GM12873 (cell line): ENCODE results near the gene CPTP.

ENCODE experiments used
- TF ChIP-seq, protein P1 (sequence below): IDR thresholded peaks from 2 replicates; pipeline ENCODE4 v1.5.1; 2012; ENCODE audit warnings: low read depth, mild to moderate bottlenecking, moderate library complexity, low read length, control low read depth; ENCODE audit not compliant: insufficient read depth; ENCODE audit errors: missing control alignments

The CPTP gene

DNA sequence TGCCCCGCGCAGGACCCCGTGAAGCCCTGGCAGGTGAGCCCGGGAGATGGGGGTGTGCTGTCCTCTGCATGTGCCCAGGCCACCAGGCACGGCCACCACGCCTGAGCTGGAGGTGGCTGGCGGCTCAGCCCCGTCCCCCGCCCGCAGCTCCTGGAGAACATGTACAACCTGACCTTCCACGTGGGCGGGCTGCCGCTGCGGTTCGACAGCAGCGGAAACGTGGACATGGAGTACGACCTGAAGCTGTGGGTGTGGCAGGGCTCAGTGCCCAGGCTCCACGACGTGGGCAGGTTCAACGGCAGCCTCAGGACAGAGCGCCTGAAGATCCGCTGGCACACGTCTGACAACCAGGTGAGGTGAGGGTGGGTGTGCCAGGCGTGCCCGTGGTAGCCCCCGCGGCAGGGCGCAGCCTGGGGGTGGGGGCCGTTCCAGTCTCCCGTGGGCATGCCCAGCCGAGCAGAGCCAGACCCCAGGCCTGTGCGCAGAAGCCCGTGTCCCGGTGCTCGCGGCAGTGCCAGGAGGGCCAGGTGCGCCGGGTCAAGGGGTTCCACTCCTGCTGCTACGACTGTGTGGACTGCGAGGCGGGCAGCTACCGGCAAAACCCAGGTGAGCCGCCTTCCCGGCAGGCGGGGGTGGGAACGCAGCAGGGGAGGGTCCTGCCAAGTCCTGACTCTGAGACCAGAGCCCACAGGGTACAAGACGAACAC, 8.3 kb downstream of the CPTP start:
- TF ChIP-seq, protein P1, sequence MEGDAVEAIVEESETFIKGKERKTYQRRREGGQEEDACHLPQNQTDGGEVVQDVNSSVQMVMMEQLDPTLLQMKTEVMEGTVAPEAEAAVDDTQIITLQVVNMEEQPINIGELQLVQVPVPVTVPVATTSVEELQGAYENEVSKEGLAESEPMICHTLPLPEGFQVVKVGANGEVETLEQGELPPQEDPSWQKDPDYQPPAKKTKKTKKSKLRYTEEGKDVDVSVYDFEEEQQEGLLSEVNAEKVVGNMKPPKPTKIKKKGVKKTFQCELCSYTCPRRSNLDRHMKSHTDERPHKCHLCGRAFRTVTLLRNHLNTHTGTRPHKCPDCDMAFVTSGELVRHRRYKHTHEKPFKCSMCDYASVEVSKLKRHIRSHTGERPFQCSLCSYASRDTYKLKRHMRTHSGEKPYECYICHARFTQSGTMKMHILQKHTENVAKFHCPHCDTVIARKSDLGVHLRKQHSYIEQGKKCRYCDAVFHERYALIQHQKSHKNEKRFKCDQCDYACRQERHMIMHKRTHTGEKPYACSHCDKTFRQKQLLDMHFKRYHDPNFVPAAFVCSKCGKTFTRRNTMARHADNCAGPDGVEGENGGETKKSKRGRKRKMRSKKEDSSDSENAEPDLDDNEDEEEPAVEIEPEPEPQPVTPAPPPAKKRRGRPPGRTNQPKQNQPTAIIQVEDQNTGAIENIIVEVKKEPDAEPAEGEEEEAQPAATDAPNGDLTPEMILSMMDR = no peak

DNA sequence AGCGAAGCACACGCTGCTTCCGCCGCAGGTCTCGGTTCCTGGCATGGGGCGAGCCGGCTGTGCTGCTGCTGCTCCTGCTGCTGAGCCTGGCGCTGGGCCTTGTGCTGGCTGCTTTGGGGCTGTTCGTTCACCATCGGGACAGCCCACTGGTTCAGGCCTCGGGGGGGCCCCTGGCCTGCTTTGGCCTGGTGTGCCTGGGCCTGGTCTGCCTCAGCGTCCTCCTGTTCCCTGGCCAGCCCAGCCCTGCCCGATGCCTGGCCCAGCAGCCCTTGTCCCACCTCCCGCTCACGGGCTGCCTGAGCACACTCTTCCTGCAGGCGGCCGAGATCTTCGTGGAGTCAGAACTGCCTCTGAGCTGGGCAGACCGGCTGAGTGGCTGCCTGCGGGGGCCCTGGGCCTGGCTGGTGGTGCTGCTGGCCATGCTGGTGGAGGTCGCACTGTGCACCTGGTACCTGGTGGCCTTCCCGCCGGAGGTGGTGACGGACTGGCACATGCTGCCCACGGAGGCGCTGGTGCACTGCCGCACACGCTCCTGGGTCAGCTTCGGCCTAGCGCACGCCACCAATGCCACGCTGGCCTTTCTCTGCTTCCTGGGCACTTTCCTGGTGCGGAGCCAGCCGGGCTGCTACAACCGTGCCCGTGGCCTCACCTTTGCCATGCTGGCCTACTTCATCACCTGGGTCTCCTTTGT, 9.1 kb downstream of the CPTP start:
- TF ChIP-seq, protein P1 = no peak

DNA sequence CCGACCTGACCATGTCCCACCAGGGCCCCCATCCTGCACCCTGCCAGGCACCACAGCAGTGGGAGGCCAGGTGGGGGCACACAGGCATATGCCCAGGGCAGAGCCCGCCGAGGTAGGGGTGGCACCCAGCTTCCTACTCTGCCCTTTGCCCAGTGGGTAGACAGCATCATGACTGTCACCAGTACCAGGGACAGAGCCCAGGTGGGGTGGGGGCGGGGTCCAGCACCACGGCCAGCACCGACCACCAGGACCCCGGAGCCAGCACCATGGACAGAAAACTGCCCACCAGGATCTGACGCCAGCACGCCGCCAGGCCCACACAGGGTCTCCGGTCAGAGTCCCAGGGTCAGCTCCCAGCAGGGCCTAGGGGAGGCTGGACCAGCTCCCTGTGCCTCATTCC, 10.2 kb downstream of the CPTP start:
- TF ChIP-seq, protein P1 = no peak

DNA sequence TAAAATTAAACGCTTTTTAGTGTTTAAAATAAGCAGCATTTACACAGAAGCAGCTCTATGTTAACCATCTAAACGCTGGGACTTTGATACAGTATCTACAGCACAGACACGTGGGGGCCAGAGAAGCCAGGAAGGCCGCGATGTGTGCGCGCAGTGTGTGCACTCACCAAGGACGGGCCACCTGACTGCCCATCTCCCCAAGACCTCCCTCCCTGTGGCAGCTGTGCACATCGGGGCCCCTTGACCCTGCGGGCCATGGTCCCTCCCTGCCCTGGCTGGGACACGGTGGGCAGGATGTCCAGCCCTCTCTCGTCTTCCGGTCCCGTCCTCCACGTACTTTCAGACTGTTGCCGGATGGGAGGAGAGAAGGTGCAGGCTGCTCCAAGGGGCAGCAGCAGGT, 10.7 kb downstream of the CPTP start:
- TF ChIP-seq, protein P1 = no peak

DNA sequence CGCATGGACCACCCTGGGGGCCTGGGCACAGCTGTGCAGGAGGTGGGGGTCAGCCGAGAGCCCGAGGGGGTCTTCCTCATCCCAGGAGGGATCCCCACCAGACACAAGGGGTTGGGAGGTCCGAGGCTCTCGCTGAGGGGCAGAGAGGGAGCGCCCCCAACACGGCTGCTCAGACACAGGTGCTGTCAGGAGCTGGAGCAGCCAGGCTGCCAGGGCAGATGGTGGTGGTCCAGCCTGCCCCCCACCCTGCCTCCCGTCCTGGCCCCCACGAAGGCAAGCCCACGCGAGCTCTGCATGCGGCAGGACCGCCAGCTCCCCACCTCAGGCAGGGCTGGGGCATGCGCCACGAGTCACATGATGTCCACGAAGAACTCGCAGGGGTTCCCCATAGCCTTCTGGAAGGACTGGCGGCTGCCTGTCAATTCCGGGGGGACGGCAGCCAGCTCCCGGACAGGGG, 11.2 kb downstream of the CPTP start:
- TF ChIP-seq, protein P1 = no peak

DNA sequence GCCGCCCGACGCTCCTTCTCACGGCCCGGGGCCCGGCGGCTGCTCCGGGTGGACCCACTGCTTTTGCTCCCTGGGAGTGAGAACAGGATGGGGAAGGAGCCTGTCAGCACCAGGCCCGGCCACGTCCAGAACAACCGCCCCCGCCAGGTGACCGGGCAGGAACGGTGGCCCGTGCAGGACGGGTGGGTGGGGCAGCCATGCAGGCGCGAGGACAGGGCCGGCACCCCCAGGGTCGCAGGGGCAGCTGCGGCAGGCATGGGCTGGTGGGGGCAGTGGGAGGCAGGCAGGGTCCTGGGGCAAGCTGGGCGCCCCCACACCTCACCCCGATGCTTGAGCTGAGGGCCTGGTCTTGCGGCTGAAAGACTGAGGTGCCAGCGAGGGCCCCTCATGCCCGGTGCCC, 11.8 kb downstream of the CPTP start:
- TF ChIP-seq, protein P1 = no peak

DNA sequence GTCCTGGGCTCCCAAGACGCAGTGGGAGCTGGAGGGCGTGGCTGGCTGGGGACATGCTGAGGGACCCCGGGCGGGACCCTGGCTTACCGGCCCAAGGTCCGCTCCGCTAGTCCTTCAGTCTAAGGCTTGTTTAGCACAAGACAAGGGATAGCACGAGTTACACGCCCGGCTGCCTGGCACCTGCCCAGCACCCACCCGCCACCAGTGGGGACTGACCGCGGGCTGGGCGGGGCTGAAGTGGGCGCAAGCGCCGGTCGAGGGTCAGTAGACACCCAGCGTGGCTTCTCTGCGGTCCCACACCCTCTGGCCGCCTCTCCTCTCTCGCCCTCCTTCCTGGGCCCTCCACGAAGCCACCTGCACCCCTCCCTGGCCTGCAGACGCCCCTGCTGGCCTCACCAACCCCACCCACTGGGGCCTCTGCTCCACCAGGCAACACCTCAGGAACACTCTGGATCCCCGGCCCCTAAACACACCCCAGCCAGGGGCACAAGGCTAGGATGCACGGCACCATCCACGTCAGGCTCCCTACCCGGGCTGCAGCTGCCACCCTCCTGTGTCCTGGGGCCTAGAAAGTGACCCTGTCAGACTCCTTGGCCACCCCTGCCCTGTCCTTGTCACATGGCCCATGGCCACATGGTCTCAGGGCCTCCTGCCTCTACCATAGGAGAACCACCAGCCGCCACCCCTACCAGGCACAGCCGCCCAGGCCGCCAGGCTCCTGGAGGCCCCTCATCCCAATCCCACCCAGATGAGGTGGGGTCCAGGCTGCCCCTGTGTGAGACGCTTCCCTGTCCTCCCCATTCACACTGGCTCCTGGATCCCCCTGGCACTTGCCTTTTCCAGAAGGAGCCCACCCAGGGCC, 12.6 kb downstream of the CPTP start:
- TF ChIP-seq, protein P1 = no peak
